ENCODE results near the gene RPP30. TPM values are rescaled to one million over a fixed set of nuclear protein-coding genes. Genes with fewer than 3 reads are reported as not detected.

Gene RPP30
- total and polyA plus RNA-seq, 2 of the 13 experiments (the other 11 are each of a cell fraction or from before 2014, with no cell fraction given): 27.1 to 65.0 TPM

- TF ChIP-seq TAF15 (IDR thresholded peaks at IDR 0.05; ENCODE audit: low read depth, low read length, poor library complexity, severe bottlenecking) (no peak), ZNF101 (CRISPR knock-in tag; IDR thresholded peaks at IDR 0.05; ENCODE audit: borderline replicate concordance, low read depth) (no peak), GATA4 (IDR thresholded peaks at IDR 0.05; ENCODE audit: borderline replicate concordance, low read depth) (peak; percentile 82; the same call in 1 of the 2 replicates), ZNF563 (CRISPR knock-in tag; IDR thresholded peaks at IDR 0.05) (no peak), AGO2 (optimal IDR thresholded peaks at IDR 0.05; ENCODE audit: low read depth, low read length) (no peak), SALL2 (CRISPR knock-in tag; IDR thresholded peaks at IDR 0.05) (no peak), FOSL1 (CRISPR knock-in tag; IDR thresholded peaks at IDR 0.05; ENCODE audit: borderline replicate concordance) (no peak), SKI (IDR thresholded peaks at IDR 0.05; ENCODE audit: partially characterized antibody) (peak; percentile 69), ZNF768 (CRISPR knock-in tag; IDR thresholded peaks at IDR 0.05) (no peak), SCMH1 (CRISPR knock-in tag; IDR thresholded peaks at IDR 0.05; ENCODE audit: borderline replicate concordance) (no peak), RCOR2 (CRISPR knock-in tag; IDR thresholded peaks at IDR 0.05) (no peak; the same call in 1 of the 2 replicates), ZFP36L1 (CRISPR knock-in tag; IDR thresholded peaks at IDR 0.05) (peak; percentile 53; the same call in 1 of the 2 replicates), STAG1 (CRISPR knock-in tag; IDR thresholded peaks at IDR 0.05) (no peak), ZBTB44 (CRISPR knock-in tag; IDR thresholded peaks at IDR 0.05) (no peak), ZBTB2 (CRISPR knock-in tag; IDR thresholded peaks at IDR 0.05; ENCODE audit: low read depth) (no peak), BCL3 (CRISPR knock-in tag; IDR thresholded peaks at IDR 0.05) (no peak), NFKB2 (CRISPR knock-in tag; IDR thresholded peaks at IDR 0.05; ENCODE audit: borderline replicate concordance) (no peak), FOXJ3 (CRISPR knock-in tag; IDR thresholded peaks at IDR 0.05; ENCODE audit: borderline replicate concordance) (no peak; the same call in 1 of the 2 replicates), ZNF121 (CRISPR knock-in tag; IDR thresholded peaks at IDR 0.05) (no peak), ZNF724P (CRISPR knock-in tag; IDR thresholded peaks at IDR 0.05; ENCODE audit: borderline replicate concordance) (no peak)
- TF ChIP-seq, protein P1, sequence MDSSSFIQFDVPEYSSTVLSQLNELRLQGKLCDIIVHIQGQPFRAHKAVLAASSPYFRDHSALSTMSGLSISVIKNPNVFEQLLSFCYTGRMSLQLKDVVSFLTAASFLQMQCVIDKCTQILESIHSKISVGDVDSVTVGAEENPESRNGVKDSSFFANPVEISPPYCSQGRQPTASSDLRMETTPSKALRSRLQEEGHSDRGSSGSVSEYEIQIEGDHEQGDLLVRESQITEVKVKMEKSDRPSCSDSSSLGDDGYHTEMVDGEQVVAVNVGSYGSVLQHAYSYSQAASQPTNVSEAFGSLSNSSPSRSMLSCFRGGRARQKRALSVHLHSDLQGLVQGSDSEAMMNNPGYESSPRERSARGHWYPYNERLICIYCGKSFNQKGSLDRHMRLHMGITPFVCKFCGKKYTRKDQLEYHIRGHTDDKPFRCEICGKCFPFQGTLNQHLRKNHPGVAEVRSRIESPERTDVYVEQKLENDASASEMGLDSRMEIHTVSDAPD (CRISPR knock-in tag; IDR thresholded peaks at IDR 0.05): no peak
- TF ChIP-seq, protein P2, sequence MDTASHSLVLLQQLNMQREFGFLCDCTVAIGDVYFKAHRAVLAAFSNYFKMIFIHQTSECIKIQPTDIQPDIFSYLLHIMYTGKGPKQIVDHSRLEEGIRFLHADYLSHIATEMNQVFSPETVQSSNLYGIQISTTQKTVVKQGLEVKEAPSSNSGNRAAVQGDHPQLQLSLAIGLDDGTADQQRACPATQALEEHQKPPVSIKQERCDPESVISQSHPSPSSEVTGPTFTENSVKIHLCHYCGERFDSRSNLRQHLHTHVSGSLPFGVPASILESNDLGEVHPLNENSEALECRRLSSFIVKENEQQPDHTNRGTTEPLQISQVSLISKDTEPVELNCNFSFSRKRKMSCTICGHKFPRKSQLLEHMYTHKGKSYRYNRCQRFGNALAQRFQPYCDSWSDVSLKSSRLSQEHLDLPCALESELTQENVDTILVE (CRISPR knock-in tag; IDR thresholded peaks at IDR 0.05): no peak
Measured at GRCh38 chr10:90930971-90931871, 59.4 kb downstream of the RPP30 start (continued).

Data from HepG2 (cell line).